HS-5 (cell line): ENCODE measurements around the gene FGL2.
"Not testable (repeated sequence)": the region's sequence is repeated elsewhere in the genome, so short reads cannot be mapped to it uniquely, and the experiment has no call there.

Experiments
- DNase-seq: peaks from one replicate; pipeline ENCODE4 v3.0.0-alpha.2; 2012; ENCODE audit warnings: low read depth

FGL2 gene

DNA sequence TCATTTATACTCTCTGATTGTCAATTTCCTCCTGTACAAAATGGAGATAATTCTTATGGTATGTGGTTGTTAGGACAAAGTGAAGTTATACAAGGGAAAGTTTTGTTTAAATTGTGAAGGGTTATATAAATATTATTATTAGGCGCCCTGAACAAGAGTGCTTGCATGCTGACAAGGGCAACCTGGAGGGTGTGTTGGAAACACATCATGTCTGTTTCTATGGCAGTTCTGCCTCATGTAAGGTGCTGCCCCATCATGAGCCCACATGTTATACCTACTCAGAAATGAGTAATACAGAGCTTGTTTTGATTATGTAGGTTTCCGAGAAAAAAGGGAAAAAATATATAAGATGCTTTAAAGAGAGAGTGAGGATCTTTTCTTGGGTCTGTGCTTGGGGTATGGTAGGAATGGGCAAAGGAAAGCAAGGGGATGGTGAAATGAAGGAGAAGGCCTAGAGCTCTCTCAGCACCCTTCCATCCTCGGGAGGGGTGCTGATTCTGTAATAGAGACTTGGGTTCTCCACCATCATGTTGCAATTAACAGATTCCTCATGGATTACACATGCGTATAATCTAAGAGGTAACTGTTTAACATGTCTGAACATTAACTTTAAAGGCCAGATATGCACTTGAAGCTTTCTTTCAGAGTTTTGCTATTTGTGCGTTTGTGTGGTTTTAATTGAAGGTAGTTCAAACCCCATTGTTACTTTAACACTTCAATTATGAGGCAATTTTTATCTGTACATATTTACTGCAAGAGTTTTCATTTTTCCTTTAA, 43.8 kb downstream of the FGL2 start:
- not testable (repeated sequence) for DNase-seq

DNA sequence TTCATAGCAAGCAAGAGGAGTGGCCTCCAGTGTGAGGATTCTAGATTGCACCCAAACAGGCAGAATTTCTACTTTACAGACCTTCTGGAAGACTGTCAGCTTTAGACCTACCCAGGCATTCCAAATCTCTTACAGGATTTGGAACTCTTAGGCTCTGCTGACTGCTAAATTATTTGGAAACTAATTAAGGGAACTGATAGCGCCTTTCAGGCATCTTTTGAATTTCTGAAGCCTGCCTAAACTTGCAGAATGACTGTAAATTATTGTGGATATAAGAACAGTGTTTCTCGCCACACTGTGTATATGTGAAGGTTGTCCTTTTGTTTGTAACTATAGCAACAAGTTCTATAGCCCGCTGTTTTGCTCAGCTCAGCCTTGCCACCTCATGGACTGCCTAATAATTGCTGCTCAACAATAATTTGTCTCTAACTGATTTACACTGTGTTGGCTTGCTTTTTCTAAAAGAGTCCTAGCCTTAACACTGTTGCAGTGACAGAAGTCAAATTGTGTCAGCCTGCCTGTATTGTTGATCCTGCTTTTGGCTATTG, 44.6 kb downstream of the FGL2 start:
- DNase-seq, result not testable (repeated sequence)

DNA sequence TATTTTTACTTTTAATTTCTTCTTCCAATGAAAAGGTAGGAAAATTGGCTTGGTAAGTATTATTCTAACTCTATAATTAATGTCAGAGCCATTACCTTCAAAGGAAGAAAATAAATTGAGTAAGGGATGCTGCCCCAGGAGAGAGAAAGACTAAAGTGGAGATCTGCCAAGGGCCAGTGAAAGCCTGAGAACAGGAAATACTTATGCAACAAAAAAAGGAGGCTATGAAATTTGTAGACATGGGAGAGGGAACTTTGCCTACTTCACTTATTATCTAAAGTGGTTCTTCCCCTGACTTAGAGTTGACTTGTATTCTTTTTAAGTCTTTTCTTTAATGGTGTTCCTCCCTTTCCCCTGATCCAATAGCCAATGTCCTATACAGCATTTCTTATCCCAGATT, 47.4 kb downstream of the FGL2 start:
- not testable (repeated sequence) for DNase-seq
